SH-SY5Y (cell line): ENCODE results near the gene CES4A.

Source experiments
- GATA2 ChIP-seq: IDR thresholded peaks from 2 replicates; pipeline ENCODE4 v1.6.1; 2011; ENCODE audit warnings: mild to moderate bottlenecking, low read depth, low read length
- GATA3 ChIP-seq: IDR thresholded peaks from 2 replicates; pipeline ENCODE4 v1.6.1; 2011; ENCODE audit warnings: low read depth, mild to moderate bottlenecking, low read length, moderate library complexity

- TF ChIP-seq GATA3 (no peak), GATA2 (no peak)
These were observed 45.4 kb upstream of the CES4A start for GRCh38 chr16:66942981-66943380.
